ENCODE measurements around the gene RBCK1.

DNA sequence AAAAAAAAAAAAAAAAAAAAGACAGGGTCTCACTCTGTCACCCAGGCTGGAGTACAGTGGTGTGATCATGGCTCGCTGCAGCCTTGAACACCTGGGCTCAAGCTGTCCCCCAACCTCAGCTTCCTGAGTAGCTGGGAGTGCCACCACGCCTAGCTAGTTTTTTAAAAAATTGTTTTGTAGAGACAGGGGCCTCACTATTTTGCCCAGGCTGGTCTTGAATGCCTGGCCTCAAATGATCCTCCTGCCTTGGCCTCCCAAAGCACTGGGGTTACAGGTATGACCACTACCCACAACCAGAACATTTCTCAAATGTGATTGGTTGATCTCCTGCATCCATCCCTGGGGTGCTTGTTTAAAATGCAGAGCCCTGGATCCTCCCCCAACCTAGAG, 5.6 kb upstream of the RBCK1 start:
- TF ChIP-seq, protein P1, sequence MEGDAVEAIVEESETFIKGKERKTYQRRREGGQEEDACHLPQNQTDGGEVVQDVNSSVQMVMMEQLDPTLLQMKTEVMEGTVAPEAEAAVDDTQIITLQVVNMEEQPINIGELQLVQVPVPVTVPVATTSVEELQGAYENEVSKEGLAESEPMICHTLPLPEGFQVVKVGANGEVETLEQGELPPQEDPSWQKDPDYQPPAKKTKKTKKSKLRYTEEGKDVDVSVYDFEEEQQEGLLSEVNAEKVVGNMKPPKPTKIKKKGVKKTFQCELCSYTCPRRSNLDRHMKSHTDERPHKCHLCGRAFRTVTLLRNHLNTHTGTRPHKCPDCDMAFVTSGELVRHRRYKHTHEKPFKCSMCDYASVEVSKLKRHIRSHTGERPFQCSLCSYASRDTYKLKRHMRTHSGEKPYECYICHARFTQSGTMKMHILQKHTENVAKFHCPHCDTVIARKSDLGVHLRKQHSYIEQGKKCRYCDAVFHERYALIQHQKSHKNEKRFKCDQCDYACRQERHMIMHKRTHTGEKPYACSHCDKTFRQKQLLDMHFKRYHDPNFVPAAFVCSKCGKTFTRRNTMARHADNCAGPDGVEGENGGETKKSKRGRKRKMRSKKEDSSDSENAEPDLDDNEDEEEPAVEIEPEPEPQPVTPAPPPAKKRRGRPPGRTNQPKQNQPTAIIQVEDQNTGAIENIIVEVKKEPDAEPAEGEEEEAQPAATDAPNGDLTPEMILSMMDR (IDR thresholded peaks at IDR 0.05): no peak
- TF ChIP-seq POLR2AphosphoS5 (IDR thresholded peaks at IDR 0.05; ENCODE audit: insufficient read depth in 1 of 2, low read depth in 1 of 2): no peak

All from vagina (tissue), 2 donors.